Kidney (tissue), 14 donors: ENCODE results near the gene RGS14. TPM values are rescaled to one million over a fixed set of nuclear protein-coding genes. Genes with fewer than 3 reads are reported as not detected.

Source experiments
- DNase-seq, 5 donors: peaks; one replicate each; pipeline ENCODE4 v3.0.0-alpha.2; 2013 to 2020
- FAIRE-seq: peaks from 2 replicates; lab custom pipeline; 2012; peaks lifted over from hg19 to GRCh38; lab: Jason Lieb, UNC
- H3K27ac ChIP-seq, 2 donors: one replicate each; pipeline ENCODE4 v1.7.0; 2013; ENCODE audit warnings: low read depth in 2 of 2, low read length in 2 of 2, inconsistent platforms in 1 of 2
- H3K27me3 ChIP-seq: one replicate; pipeline ENCODE4 v1.7.1; 2013; ENCODE audit warnings: low read length, inconsistent platforms; ENCODE audit not compliant: control insufficient read depth, insufficient read depth
- H3K36me3 ChIP-seq, 3 donors: one replicate each; pipeline versions ENCODE4 v1.7.0 to v1.7.1; 2013; ENCODE audit warnings: low read length in 3 of 3, control low read depth in 1 of 3, inconsistent platforms in 1 of 3; ENCODE audit not compliant: insufficient read depth in 3 of 3, control insufficient read depth in 2 of 3
- H3K4me1 ChIP-seq, 3 donors: one replicate each; pipeline versions ENCODE4 v1.7.0 to v1.7.1; 2013; ENCODE audit warnings: low read length in 3 of 3, inconsistent platforms in 1 of 3, low read depth in 1 of 3; ENCODE audit not compliant: control insufficient read depth in 2 of 3, insufficient read depth in 2 of 3
- H3K4me3 ChIP-seq, 3 donors: one replicate each; pipeline versions ENCODE4 v1.7.0 to v1.8.1; 2013; ENCODE audit warnings: low read length in 3 of 3, control low read depth in 1 of 3, inconsistent platforms in 1 of 3
- H3K9ac ChIP-seq, 3 donors: one replicate each; pipeline versions ENCODE4 v1.7.0 to v1.7.1; 2013; ENCODE audit warnings: low read length in 3 of 3, control low read depth in 1 of 3, inconsistent platforms in 1 of 3
- H3K9me3 ChIP-seq, 3 donors: one replicate each; pipeline versions ENCODE4 v1.7.0 to v1.7.1; 2013; ENCODE audit warnings: low read length in 3 of 3, control low read depth in 1 of 3, inconsistent platforms in 1 of 3; ENCODE audit not compliant: control insufficient read depth in 2 of 3, insufficient read depth in 1 of 3
- intact Hi-C: fragments of 100-400 bp; cut with DNase I; formaldehyde crosslinking; loops from one replicate; pipeline ENCODE4 v1.11.1; 2022
- polyA plus RNA-seq: library from polyadenylated mRNA; stranded (reverse); fragments of 350-450 nt; fragmentation: Illumina TruSeq; extraction: RNeasy Lipid Tissue Mini Kit (QIAGEN cat#74804); gene quantifications from one replicate; pipeline ENCODE4 v1.2.3, GENCODE V29; 2014; ENCODE audit warnings: low read depth, low replicate concordance; ENCODE audit not compliant: insufficient read depth
- total RNA-seq: library from RNA; stranded (reverse); fragmentation: NEBNext Ultra II Directional; extraction: Animal tissue kit (Norgen Biotek cat#: 25700); gene quantifications from one replicate; pipeline ENCODE4 v1.2.1, GENCODE V29; 2021
- TF ChIP-seq, protein P1 (sequence below): IDR thresholded peaks from 3 replicates; pipeline ENCODE4 v1.5.1; 2012; ENCODE audit warnings: mild to moderate bottlenecking, moderate library complexity, borderline replicate concordance; ENCODE audit not compliant: insufficient read depth; ENCODE audit errors: extremely low read depth
- donor health status: control.
- donor health status: control.
- donor health status: control.
- donor health status: control.
- donor health status: control.
- donor health status: DM: yes; HTN: yes; CAD: no.
- donor health status: Normal renal cell carcinoma (clear cell type).

The RGS14 gene
- total and polyA plus RNA-seq, 2 donors from 2014 or later, result 28.4 to 56.3 TPM

- H3K4me3 ChIP-seq, result peak overlapping the region in 2 of 3 donors; percentile 36 to 69
- H3K36me3 ChIP-seq, result no peaks in the 10 kb centered on the region
- H3K4me1 ChIP-seq, result peaks cover 3 to 48% (median 38%) of the 10 kb centered on the region in 3 donors
- TF ChIP-seq, protein P1, sequence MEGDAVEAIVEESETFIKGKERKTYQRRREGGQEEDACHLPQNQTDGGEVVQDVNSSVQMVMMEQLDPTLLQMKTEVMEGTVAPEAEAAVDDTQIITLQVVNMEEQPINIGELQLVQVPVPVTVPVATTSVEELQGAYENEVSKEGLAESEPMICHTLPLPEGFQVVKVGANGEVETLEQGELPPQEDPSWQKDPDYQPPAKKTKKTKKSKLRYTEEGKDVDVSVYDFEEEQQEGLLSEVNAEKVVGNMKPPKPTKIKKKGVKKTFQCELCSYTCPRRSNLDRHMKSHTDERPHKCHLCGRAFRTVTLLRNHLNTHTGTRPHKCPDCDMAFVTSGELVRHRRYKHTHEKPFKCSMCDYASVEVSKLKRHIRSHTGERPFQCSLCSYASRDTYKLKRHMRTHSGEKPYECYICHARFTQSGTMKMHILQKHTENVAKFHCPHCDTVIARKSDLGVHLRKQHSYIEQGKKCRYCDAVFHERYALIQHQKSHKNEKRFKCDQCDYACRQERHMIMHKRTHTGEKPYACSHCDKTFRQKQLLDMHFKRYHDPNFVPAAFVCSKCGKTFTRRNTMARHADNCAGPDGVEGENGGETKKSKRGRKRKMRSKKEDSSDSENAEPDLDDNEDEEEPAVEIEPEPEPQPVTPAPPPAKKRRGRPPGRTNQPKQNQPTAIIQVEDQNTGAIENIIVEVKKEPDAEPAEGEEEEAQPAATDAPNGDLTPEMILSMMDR, result no peak
- no peak for FAIRE-seq
- no peaks in the 10 kb centered on the region for H3K27me3 ChIP-seq
- peak in 2 of 5 donors; percentile 42 to 75 for DNase-seq
- intact Hi-C loops, result no loop called here
- H3K9me3 ChIP-seq, result no peaks in the 10 kb centered on the region
- H3K9ac ChIP-seq, result peak overlapping the region in 2 of 3 donors; percentile 2 to 73
- H3K27ac ChIP-seq, result peak overlapping the region; percentile 98 to 99
Measured at GRCh38 chr5:177365845-177366527, 8.3 kb downstream of the RGS14 start.

- peak; percentile 95 to 97 (median 96) for DNase-seq
- Histone ChIP-seq H3K4me3 (peak overlapping the region; percentile 36 to 69 (median 54)), H3K9ac (peak overlapping the region in 2 of 3 donors; percentile 67 to 73), H3K9me3 (no peaks in the 10 kb centered on the region), H3K4me1 (peaks cover 3 to 49% (median 42%) of the 10 kb centered on the region in 3 donors), H3K27me3 (no peaks in the 10 kb centered on the region), H3K27ac (peak overlapping the region; percentile 98 to 99), H3K36me3 (no peaks in the 10 kb centered on the region)
- intact Hi-C loops, result no loop called here
- TF ChIP-seq, protein P1, result no peak
- FAIRE-seq, result no peak
Measured at GRCh38 chr5:177366528-177367322, 9.0 kb downstream of the RGS14 start.

DNA sequence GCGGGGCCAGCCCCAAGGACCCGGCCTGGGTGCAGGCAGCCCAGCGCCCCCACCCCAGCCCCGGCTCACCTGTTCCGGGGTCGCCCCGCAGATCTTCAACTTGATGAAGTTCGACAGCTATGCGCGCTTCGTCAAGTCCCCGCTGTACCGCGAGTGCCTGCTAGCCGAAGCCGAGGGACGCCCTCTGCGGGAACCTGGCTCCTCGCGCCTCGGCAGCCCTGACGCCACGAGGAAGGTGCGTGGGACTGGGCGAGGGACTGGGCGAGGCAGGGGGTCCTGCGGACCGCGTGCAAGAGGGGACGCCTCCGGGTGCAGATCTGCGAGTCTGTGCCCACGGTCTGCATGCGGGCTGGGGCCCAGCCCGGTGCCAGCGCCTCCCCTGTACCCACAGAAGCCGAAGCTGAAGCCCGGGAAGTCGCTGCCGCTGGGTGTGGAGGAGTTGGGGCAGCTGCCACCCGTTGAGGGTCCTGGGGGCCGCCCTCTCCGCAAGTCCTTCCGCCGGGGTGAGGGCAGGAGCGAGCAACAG is 9.7 kb downstream of the RGS14 start:
- FAIRE-seq, result no peak
- Histone ChIP-seq H3K4me3 (peak overlapping the region in 2 of 3 donors; percentile 32 to 69), H3K36me3 (no peaks in the 10 kb centered on the region), H3K9me3 (no peaks in the 10 kb centered on the region), H3K27ac (peak overlapping the region in 1 of 2 donors; percentile 99), H3K4me1 (peaks cover 3 to 52% (median 40%) of the 10 kb centered on the region in 3 donors), H3K27me3 (no peaks in the 10 kb centered on the region), H3K9ac (peak overlapping the region in 1 of 3 donors; percentile 73)
- TF ChIP-seq, protein P1, result no peak
- intact Hi-C loops, result no loop called here
- no peak for DNase-seq
